Left lung (tissue), 10 donors: Measurements from ENCODE around the gene PHLDB3. TPM values are rescaled to one million over a fixed set of nuclear protein-coding genes. Genes with fewer than 3 reads are reported as not detected.

Experiments
- ATAC-seq: fragments of 200-7000 bp; cut with Tn5 transposase; one replicate; pipeline ENCODE4 v1.9.1; 2020; ENCODE audit warnings: moderate library complexity
- DNase-seq, 4 donors: peaks; one replicate each; pipeline ENCODE4 v3.0.0-alpha.2; 2013 to 2020
- H3K27ac ChIP-seq, 2 donors: fragments of 200-600 bp; sonication (generic) in 1 of 2; one replicate each; pipeline versions ENCODE4 v1.5.0 to v1.8.0; 2020 to 2021
- H3K27me3 ChIP-seq, 2 donors: fragments of 200-600 bp; sonication (generic) in 1 of 2; one replicate each; pipeline versions ENCODE4 v1.5.0 to v1.8.0; 2020 to 2021
- H3K36me3 ChIP-seq, 2 donors: fragments of 200-600 bp; sonication (generic) in 1 of 2; one replicate each; pipeline versions ENCODE4 v1.5.0 to v1.8.0; 2020 to 2021
- H3K4me1 ChIP-seq, 2 donors: fragments of 200-600 bp; one replicate each; pipeline ENCODE4 v1.8.0; 2021
- H3K4me3 ChIP-seq, 2 donors: fragments of 200-600 bp; sonication (generic) in 1 of 2; one replicate each; pipeline versions ENCODE4 v1.5.0 to v1.8.0; 2020 to 2021; ENCODE audit warnings: mild to moderate bottlenecking in 1 of 2
- H3K9me3 ChIP-seq, 2 donors: fragments of 200-600 bp; sonication (generic) in 1 of 2; one replicate each; pipeline versions ENCODE4 v1.5.0 to v1.8.0; 2020 to 2021
- CTCF ChIP-seq, 2 donors: fragments of 200-600 bp; sonication (generic) in 1 of 2; IDR thresholded peaks; one replicate each; pipeline versions ENCODE4 v1.5.0 to v1.8.0; 2021; ENCODE audit warnings: antibody characterized with exemption in 2 of 2
- intact Hi-C, 2 donors: fragments of 100-400 bp; cut with DNase I; formaldehyde crosslinking; loops; one replicate each; pipeline versions ENCODE4 v1.11.2 to v1.14.2; 2022
- polyA plus RNA-seq, 6 donors: library from polyadenylated mRNA; unstranded; fragments of 120-200 nt; gene quantifications; one replicate each; pipeline ENCODE4 v1.2.1, GENCODE V29; 2013; ENCODE audit not compliant: insufficient read length in 6 of 6
- total RNA-seq, 2 donors: library from RNA; stranded (reverse); fragmentation: NEBNext Ultra II Directional; extraction: Animal tissue kit (Norgen Biotek cat#: 25700); gene quantifications; one replicate each; pipeline ENCODE4 v1.2.1, GENCODE V29; 2021
- donor health status: DM: no; HTN: yes; CAD: no.
- donor health status: DM: no; HTN: no; CAD: no.

The PHLDB3 gene
- total and polyA plus RNA-seq, 8 donors = 4.5 to 13.3 (median 9.8) TPM

GRCh38 chr19:43467276-43467675, 37.3 kb downstream of the PHLDB3 start:
- H3K27ac ChIP-seq = no peak overlapping the region
- ATAC-seq (no peak), DNase-seq (no peak)
- no peaks in the 10 kb centered on the region for H3K36me3 ChIP-seq
- no peak overlapping the region for H3K4me3 ChIP-seq
- intact Hi-C loops = no loop called here
- peaks cover 4 to 38% of the 10 kb centered on the region in 2 donors for H3K4me1 ChIP-seq
- TF ChIP-seq CTCF (IDR thresholded peaks at IDR 0.05) = no peak
- no peaks in the 10 kb centered on the region for H3K9me3 ChIP-seq
- H3K27me3 ChIP-seq = peaks cover 0 to 20% of the 10 kb centered on the region in 2 donors

DNA sequence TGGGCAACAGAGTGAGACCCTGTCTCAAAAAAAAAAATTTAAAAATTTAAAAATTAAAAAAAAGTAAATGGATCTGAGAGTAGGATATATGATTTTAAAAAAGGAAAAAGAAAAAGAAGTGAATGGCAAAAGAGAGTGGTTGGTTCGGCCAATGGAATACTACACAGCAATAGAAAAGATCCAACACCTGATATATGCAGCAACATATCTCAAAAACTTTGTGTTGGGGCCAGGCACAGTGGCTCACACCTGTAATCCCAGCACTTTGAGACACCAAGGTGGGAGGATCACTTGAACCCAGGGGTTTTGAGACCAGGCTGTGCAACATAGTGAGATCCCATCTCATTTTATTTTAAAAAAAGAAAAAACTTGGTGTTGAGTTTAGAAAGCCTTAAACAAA, 37.8 kb downstream of the PHLDB3 start:
- no peak for ATAC-seq

DNA sequence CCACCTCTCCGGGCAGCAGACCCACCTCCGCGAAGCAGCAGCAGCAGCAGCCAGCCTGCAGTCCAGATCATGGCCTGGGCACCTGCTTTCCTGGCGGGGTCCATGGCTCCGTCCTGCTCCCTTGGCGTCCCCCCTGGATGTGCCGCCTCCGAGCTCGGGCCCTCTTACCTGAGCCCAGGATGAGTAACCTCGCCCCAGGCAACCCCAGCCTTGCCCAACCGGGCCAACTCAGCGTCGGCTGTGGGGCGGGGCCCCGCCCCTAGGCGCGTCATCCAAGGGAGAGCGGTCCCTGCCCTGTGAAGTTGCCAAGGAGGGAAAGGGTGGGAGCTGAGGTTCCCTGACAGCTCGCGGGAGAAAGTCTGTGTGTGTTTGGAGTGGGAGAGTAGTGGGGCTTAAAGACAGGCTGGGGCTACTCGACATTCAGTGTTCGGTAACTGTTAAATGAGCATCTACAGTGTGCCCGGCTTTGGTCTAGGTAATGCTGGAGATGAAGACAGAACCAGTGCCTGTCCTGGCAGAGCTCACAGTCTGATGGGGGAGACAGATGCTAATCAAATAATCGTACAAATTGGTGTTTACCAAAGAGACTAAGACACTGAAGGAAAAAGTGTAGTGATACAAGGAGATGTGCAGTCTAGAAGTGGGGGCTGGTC, 39.0 kb downstream of the PHLDB3 start, which contains the start of gene LYPD3:
Gene LYPD3, minus strand, starts transcription at position 141 of the 653 bp plus-strand sequence. Its CDS starts 37 bp downstream, at position 104.
- Histone ChIP-seq H3K36me3 (no peaks in the 10 kb centered on the region), H3K9me3 (no peaks in the 10 kb centered on the region), H3K4me3 (peak within 1 kb of the TSS; percentile 50 to 66), H3K4me1 (peaks cover 4 to 38% of the 10 kb centered on the region in 2 donors), H3K27me3 (peaks cover 0 to 20% of the 10 kb centered on the region in 2 donors), H3K27ac (peak within 1 kb of the TSS; percentile 62 to 70)
- intact Hi-C loops = no loop called here
- peak in 2 of 4 donors; percentile 44 to 86 for DNase-seq
- no peak for ATAC-seq
- no peak for TF ChIP-seq CTCF (IDR thresholded peaks at IDR 0.05)

More for the DNA sequence above, 37.8 kb downstream of the PHLDB3 start:
- intact Hi-C loops = no loop called here
- no peaks in the 10 kb centered on the region for H3K9me3 ChIP-seq
- no peak overlapping the region for H3K4me3 ChIP-seq
- H3K36me3 ChIP-seq = no peaks in the 10 kb centered on the region
- no peak for TF ChIP-seq CTCF (IDR thresholded peaks at IDR 0.05)
- H3K27ac ChIP-seq = no peak overlapping the region
- H3K4me1 ChIP-seq = peaks cover 4 to 38% of the 10 kb centered on the region in 2 donors
- peaks cover 0 to 20% of the 10 kb centered on the region in 2 donors for H3K27me3 ChIP-seq
- no peak for DNase-seq

GRCh38 chr19:43464134-43464775, 40.3 kb downstream of the PHLDB3 start:
- no peaks in the 10 kb centered on the region for H3K9me3 ChIP-seq
- peaks cover 0 to 20% of the 10 kb centered on the region in 2 donors for H3K27me3 ChIP-seq
- H3K27ac ChIP-seq = peak overlapping the region; percentile 62 to 70
- peak overlapping the region; percentile 50 to 66 for H3K4me3 ChIP-seq
- H3K36me3 ChIP-seq = no peaks in the 10 kb centered on the region
- peaks cover 4 to 38% of the 10 kb centered on the region in 2 donors for H3K4me1 ChIP-seq
- ATAC-seq (peak; percentile 68), DNase-seq (peak in 2 of 4 donors; percentile 80 to 90)
- no peak for TF ChIP-seq CTCF (IDR thresholded peaks at IDR 0.05)
- intact Hi-C loops = no loop called here
